ENCODE measurements around the gene PIP4K2C. TPM values are rescaled to one million over a fixed set of nuclear protein-coding genes. Genes with fewer than 3 reads are reported as not detected.

Gene PIP4K2C
- total RNA-seq, 1 donor from 2014 or later: 11.8 TPM

- no peak for DNase-seq (ENCODE audit: low spot score)
- ATAC-seq: peak; percentile 63
These were observed 28.6 kb downstream of the PIP4K2C start for GRCh38 chr12:57619434-57620244.

- ATAC-seq: no peak
These were observed 29.4 kb downstream of the PIP4K2C start for GRCh38 chr12:57620245-57620935.

GRCh38 chr12:57620936-57621496, 30.0 kb downstream of the PIP4K2C start:
- peak; percentile 28 for ATAC-seq
- DNase-seq (ENCODE audit: low spot score): no peak

More at GRCh38 chr12:57620245-57620935, 29.4 kb downstream of the PIP4K2C start:
- no peak for DNase-seq (ENCODE audit: low spot score)

GRCh38 chr12:57621497-57622292, 30.7 kb downstream of the PIP4K2C start:
- peak; percentile 86 for ATAC-seq
- DNase-seq (ENCODE audit: low spot score): peak; percentile 58

- ATAC-seq (no peak), DNase-seq (ENCODE audit: low spot score) (peak; percentile 21)
These were observed 31.6 kb downstream of the PIP4K2C start for GRCh38 chr12:57622293-57623245.

GRCh38 chr12:57623385-57623784, 32.4 kb downstream of the PIP4K2C start:
- no peak for DNase-seq (ENCODE audit: low spot score)

GRCh38 chr12:57623811-57624390, 32.9 kb downstream of the PIP4K2C start:
- DNase-seq (ENCODE audit: low spot score) (peak; percentile 14), ATAC-seq (no peak)

More at GRCh38 chr12:57623385-57623784, 32.4 kb downstream of the PIP4K2C start:
- ATAC-seq: no peak

- DNase-seq (ENCODE audit: low spot score) (peak; percentile 24), ATAC-seq (no peak)
These were observed 33.6 kb downstream of the PIP4K2C start for GRCh38 chr12:57624441-57625220.

GRCh38 chr12:57625261-57626032, 34.5 kb downstream of the PIP4K2C start:
- peak; percentile 39 for DNase-seq (ENCODE audit: low spot score)
- ATAC-seq: no peak

- peak; percentile 50 for DNase-seq (ENCODE audit: low spot score)
- ATAC-seq: peak; percentile 46
These were observed 35.3 kb downstream of the PIP4K2C start for GRCh38 chr12:57626111-57626920.

- ATAC-seq: no peak
- DNase-seq (ENCODE audit: low spot score): peak; percentile 16
These were observed 36.0 kb downstream of the PIP4K2C start for GRCh38 chr12:57626921-57627445.

GRCh38 chr12:57627501-57628279, 36.7 kb downstream of the PIP4K2C start:
- ATAC-seq: no peak
- peak; percentile 41 for DNase-seq (ENCODE audit: low spot score)

- DNase-seq (ENCODE audit: low spot score): peak; percentile 37
- ATAC-seq: no peak
These were observed 37.5 kb downstream of the PIP4K2C start for GRCh38 chr12:57628280-57629191.

- peak; percentile 34 for DNase-seq (ENCODE audit: low spot score)
- ATAC-seq: no peak
These were observed 39.0 kb downstream of the PIP4K2C start for GRCh38 chr12:57629897-57630471.
